Parietal lobe (tissue), 1 donor: ENCODE measurements around the gene FAT2. TPM values are rescaled to one million over a fixed set of nuclear protein-coding genes. Genes with fewer than 3 reads are reported as not detected.

Experiments
- total RNA-seq: library from RNA; depleted of rRNA; stranded (reverse); fragments of >200 nt; gene quantifications from one replicate; pipeline ENCODE4 v1.2.3, GENCODE V29; 2014

Gene FAT2
- 0.94 TPM for total RNA-seq

GRCh38 chr5:151591144-151591819 lies at the start of gene FAT2:
Gene FAT2 (minus strand): TSS chr5:151591331. CDS start chr5:151568931, 22,400 bp downstream.

Other genes starting within 250 kb of the FAT2 start
- gene SLC36A2, start 243.8 kb downstream of the FAT2 start, total RNA-seq, result not detected
- 31.0 TPM for gene SLC36A1, start 143.7 kb downstream of the FAT2 start, total RNA-seq
- gene SPARC, start 95.6 kb upstream of the FAT2 start, total RNA-seq, result 75.1 TPM
- 41.9 TPM for gene ATOX1, start 167.3 kb upstream of the FAT2 start, total RNA-seq
- gene G3BP1, start 180.6 kb upstream of the FAT2 start, total RNA-seq, result 75.4 TPM